ENCODE measurements around the gene SLC39A2.

- TF ChIP-seq, protein P1, sequence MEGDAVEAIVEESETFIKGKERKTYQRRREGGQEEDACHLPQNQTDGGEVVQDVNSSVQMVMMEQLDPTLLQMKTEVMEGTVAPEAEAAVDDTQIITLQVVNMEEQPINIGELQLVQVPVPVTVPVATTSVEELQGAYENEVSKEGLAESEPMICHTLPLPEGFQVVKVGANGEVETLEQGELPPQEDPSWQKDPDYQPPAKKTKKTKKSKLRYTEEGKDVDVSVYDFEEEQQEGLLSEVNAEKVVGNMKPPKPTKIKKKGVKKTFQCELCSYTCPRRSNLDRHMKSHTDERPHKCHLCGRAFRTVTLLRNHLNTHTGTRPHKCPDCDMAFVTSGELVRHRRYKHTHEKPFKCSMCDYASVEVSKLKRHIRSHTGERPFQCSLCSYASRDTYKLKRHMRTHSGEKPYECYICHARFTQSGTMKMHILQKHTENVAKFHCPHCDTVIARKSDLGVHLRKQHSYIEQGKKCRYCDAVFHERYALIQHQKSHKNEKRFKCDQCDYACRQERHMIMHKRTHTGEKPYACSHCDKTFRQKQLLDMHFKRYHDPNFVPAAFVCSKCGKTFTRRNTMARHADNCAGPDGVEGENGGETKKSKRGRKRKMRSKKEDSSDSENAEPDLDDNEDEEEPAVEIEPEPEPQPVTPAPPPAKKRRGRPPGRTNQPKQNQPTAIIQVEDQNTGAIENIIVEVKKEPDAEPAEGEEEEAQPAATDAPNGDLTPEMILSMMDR (IDR thresholded peaks at IDR 0.05): no peak
- TF ChIP-seq POLR2A (IDR thresholded peaks at IDR 0.05) (no peak), EP300 (IDR thresholded peaks at IDR 0.05) (no peak)
Measured at GRCh38 chr14:21043974-21044618, 45.0 kb downstream of the SLC39A2 start.

All from tibial nerve (tissue), 4 donors.